Activated CD4-positive, alpha-beta T cell treated with anti-CD3 and anti-CD28 coated beads, Interleukin-2, amount 10 ng/mL, durations not matched to agents 7 days and 5 days (primary cell): ENCODE measurements around the gene CDK1. TPM values are rescaled to one million over a fixed set of nuclear protein-coding genes. Genes with fewer than 3 reads are reported as not detected.

Experiments used
- CTCF ChIA-PET: fragments of 350-600 bp; sonication (Branson Sonifier 250); formaldehyde crosslinking; loops from one replicate; lab custom pipeline; 2021; ENCODE audit warnings: antibody characterized with exemption; lab: Charles Lee
- POLR2A ChIA-PET: fragments of 350-600 bp; sonication (Branson Sonifier 250); formaldehyde crosslinking; loops from one replicate; lab custom pipeline; 2021; ENCODE audit warnings: antibody characterized with exemption; lab: Charles Lee
- DNase-seq: peaks from one replicate; pipeline ENCODE4 v3.0.0-alpha.2; 2020
- H3K27ac Mint-ChIP-seq: one replicate; pipeline ENCODE4 v1.8.0; 2021; ENCODE audit warnings: mild to moderate bottlenecking, moderate library complexity, mixed read lengths
- H3K27me3 Mint-ChIP-seq: one replicate; pipeline ENCODE4 v1.8.0; 2021; ENCODE audit warnings: mixed read lengths
- H3K36me3 Mint-ChIP-seq: one replicate; pipeline ENCODE4 v1.8.0; 2021; ENCODE audit warnings: low read depth, mixed read lengths
- H3K4me1 Mint-ChIP-seq: one replicate; pipeline ENCODE4 v1.8.0; 2021; ENCODE audit warnings: mixed read lengths
- H3K4me3 Mint-ChIP-seq: one replicate; pipeline ENCODE4 v1.8.0; 2021; ENCODE audit warnings: mild to moderate bottlenecking, moderate library complexity, mixed read lengths
- H3K9me3 Mint-ChIP-seq: one replicate; pipeline ENCODE4 v1.8.0; 2021; ENCODE audit warnings: mixed read lengths
- total RNA-seq, 2 experiments: library from RNA; stranded (reverse); gene quantifications; one replicate each; pipeline ENCODE4 v1.2.3, GENCODE V29; 2021

The CDK1 gene
- total RNA-seq, 2 experiments from 2014 or later, result 127 to 132 TPM

GRCh38 chr10:60784641-60785040, 6.4 kb downstream of the CDK1 start:
- Mint-ChIP-seq H3K27ac (peak overlapping the region; percentile 59), H3K4me1 (peaks cover 82% of the 10 kb centered on the region)
- POLR2A ChIA-PET, result interaction anchor here (0.7 kb wide), 1 partner anchor 12 kb away, joined by 3 read pairs; no protein-coding TSS in a partner anchor

GRCh38 chr10:60788544-60788943, 10.3 kb downstream of the CDK1 start:
- Mint-ChIP-seq H3K9me3 (no peaks in the 10 kb centered on the region), H3K4me3 (no peak overlapping the region), H3K27me3 (no peaks in the 10 kb centered on the region), H3K36me3 (peaks cover 90% of the 10 kb centered on the region), H3K4me1 (peaks cover 74% of the 10 kb centered on the region), H3K27ac (no peak overlapping the region)
- CTCF ChIA-PET, result no interaction called here
- POLR2A ChIA-PET, result no interaction called here
- no peak for DNase-seq

More at GRCh38 chr10:60784641-60785040, 6.4 kb downstream of the CDK1 start:
- Mint-ChIP-seq H3K27me3 (no peaks in the 10 kb centered on the region), H3K9me3 (no peaks in the 10 kb centered on the region), H3K36me3 (peaks cover 81% of the 10 kb centered on the region), H3K4me3 (no peak overlapping the region)
- CTCF ChIA-PET, result interaction anchor here (1.6 kb wide), 1 partner anchor 11 kb away, joined by 6 read pairs; no protein-coding TSS in a partner anchor
- DNase-seq, result no peak

GRCh38 chr10:60789340-60789739, 11.1 kb downstream of the CDK1 start:
- no peaks in the 10 kb centered on the region for H3K9me3 Mint-ChIP-seq
- CTCF ChIA-PET, result no interaction called here
- no peak overlapping the region for H3K27ac Mint-ChIP-seq
- H3K36me3 Mint-ChIP-seq, result peaks cover 86% of the 10 kb centered on the region
- POLR2A ChIA-PET, result no interaction called here
- DNase-seq, result no peak
- peaks cover 68% of the 10 kb centered on the region for H3K4me1 Mint-ChIP-seq
- no peaks in the 10 kb centered on the region for H3K27me3 Mint-ChIP-seq
- no peak overlapping the region for H3K4me3 Mint-ChIP-seq

GRCh38 chr10:60794953-60795352, 16.7 kb downstream of the CDK1 start:
- no peak overlapping the region for H3K4me3 Mint-ChIP-seq

DNA sequence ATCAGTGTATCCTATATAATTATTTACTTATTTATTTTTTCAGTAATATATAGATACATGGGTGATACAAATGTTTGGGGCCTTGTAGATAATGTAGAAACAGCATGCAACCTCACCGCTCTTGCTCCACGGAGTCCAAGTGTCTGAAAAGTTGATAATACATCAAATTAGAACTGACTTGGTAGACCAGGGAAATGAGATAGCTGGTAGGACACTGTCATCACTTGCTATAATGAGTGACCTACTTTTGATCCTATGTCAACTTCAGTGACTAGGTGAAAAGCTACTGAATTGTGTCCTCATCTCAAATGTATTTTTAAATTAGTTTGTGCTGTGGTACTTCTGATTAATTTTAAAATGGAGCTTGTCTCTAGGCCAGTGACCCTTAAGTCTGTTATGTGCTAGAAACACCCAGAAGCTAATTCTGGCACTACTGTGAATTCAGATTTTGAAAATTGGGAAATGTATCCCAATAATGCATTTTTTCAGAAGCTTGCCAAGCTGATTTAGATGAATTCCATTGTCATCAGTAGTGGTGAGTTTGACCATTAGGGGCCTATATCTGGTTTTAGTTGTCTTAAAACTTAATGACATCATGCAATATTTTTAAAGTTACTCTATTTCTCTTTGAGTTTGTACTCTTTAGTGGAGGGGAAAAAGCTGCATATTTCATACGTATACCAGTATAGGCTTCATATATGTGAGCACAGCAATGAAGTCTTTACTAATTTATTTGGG, 17.4 kb downstream of the CDK1 start:
- peaks cover 17% of the 10 kb centered on the region for H3K4me1 Mint-ChIP-seq
- peaks cover 68% of the 10 kb centered on the region for H3K36me3 Mint-ChIP-seq
- no peak for DNase-seq
- CTCF ChIA-PET, result interaction anchor here (1.4 kb wide), 1 partner anchor 11 kb away, joined by 6 read pairs; no protein-coding TSS in a partner anchor
- H3K9me3 Mint-ChIP-seq, result no peaks in the 10 kb centered on the region
- no peak overlapping the region for H3K4me3 Mint-ChIP-seq
- no peak overlapping the region for H3K27ac Mint-ChIP-seq
- POLR2A ChIA-PET, result no interaction called here
- no peaks in the 10 kb centered on the region for H3K27me3 Mint-ChIP-seq

More at GRCh38 chr10:60794953-60795352, 16.7 kb downstream of the CDK1 start:
- no peak overlapping the region for H3K27ac Mint-ChIP-seq
- ChIA-PET POLR2A (no interaction called here), CTCF (interaction anchor here (1.4 kb wide), 1 partner anchor 10 kb away, joined by 6 read pairs; no protein-coding TSS in a partner anchor)
- H3K27me3 Mint-ChIP-seq, result no peaks in the 10 kb centered on the region
- H3K9me3 Mint-ChIP-seq, result no peaks in the 10 kb centered on the region
- peaks cover 24% of the 10 kb centered on the region for H3K4me1 Mint-ChIP-seq
- DNase-seq, result no peak
- H3K36me3 Mint-ChIP-seq, result peaks cover 74% of the 10 kb centered on the region

- H3K36me3 Mint-ChIP-seq, result peaks cover 63% of the 10 kb centered on the region
- H3K27me3 Mint-ChIP-seq, result no peaks in the 10 kb centered on the region
- CTCF ChIA-PET, result no interaction called here
- no peaks in the 10 kb centered on the region for H3K9me3 Mint-ChIP-seq
- no peak for DNase-seq
- H3K4me1 Mint-ChIP-seq, result peaks cover 10% of the 10 kb centered on the region
- no peak overlapping the region for H3K27ac Mint-ChIP-seq
- POLR2A ChIA-PET, result interaction anchor here (0.5 kb wide), 1 partner anchor 11 kb away, joined by 3 read pairs; no protein-coding TSS in a partner anchor
- no peak overlapping the region for H3K4me3 Mint-ChIP-seq
Observed at GRCh38 chr10:60796481-60796880, 18.2 kb downstream of the CDK1 start.

DNA sequence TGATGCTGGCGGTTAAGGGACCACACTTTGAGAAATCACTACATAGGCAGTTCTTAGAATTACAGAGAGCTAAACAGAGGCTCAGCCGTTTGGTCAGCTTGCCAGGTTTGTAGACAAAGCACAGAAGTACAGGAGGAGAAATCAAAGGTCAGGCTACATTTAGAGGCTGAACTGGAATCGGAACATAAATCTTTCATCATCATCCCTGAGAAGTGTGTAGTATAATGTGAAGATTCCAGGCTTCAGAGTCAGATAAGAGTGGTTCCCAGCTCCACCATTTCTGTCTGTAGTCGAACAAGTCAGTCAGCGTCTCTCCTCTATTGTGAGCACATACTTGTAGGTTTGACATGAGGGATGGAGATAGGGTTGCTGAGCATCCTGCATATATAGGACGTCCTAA, 18.9 kb downstream of the CDK1 start:
- ChIA-PET CTCF (no interaction called here), POLR2A (interaction anchor here (0.6 kb wide), 1 partner anchor 958 kb away, joined by 3 read pairs; no protein-coding TSS in a partner anchor)
- no peak for DNase-seq
- Mint-ChIP-seq H3K27me3 (no peaks in the 10 kb centered on the region), H3K4me3 (no peak overlapping the region), H3K36me3 (peaks cover 57% of the 10 kb centered on the region), H3K9me3 (no peaks in the 10 kb centered on the region), H3K27ac (no peak overlapping the region), H3K4me1 (peaks cover 9% of the 10 kb centered on the region)

DNA sequence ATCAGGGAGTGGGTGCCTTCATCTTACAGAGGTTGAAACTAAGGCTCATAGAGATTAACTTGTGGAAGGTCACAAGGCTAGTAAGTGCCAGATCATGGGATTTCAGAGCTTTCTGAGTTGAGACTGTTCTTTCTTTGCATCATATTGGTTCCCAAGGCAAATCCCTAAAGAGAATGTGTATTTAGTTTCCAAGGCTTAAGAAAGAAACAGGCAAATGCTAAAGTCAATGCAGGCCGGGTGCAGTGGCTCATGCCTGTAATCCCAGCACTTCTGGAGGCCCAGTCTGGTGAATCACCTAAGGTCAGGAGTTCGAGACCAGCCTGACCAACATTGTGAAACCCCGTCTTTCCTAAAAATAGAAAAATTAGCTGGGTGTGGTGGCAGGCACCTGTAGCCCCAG, 19.8 kb downstream of the CDK1 start:
- Mint-ChIP-seq H3K4me3 (no peak overlapping the region), H3K4me1 (peaks cover 7% of the 10 kb centered on the region), H3K36me3 (peaks cover 49% of the 10 kb centered on the region), H3K27me3 (no peaks in the 10 kb centered on the region), H3K27ac (no peak overlapping the region), H3K9me3 (no peaks in the 10 kb centered on the region)
- no peak for DNase-seq
- ChIA-PET CTCF (no interaction called here), POLR2A (interaction anchor here (0.6 kb wide), 1 partner anchor 959 kb away, joined by 3 read pairs; no protein-coding TSS in a partner anchor)

- H3K36me3 Mint-ChIP-seq, result peaks cover 45% of the 10 kb centered on the region
- POLR2A ChIA-PET, result interaction anchor here (0.7 kb wide), 1 partner anchor 20 kb away, joined by 3 read pairs; the partner anchor contains the start of gene CDK1
- DNase-seq, result no peak
- H3K4me1 Mint-ChIP-seq, result peaks cover 7% of the 10 kb centered on the region
- no peak overlapping the region for H3K4me3 Mint-ChIP-seq
- no peaks in the 10 kb centered on the region for H3K27me3 Mint-ChIP-seq
- H3K27ac Mint-ChIP-seq, result no peak overlapping the region
- CTCF ChIA-PET, result no interaction called here
- H3K9me3 Mint-ChIP-seq, result no peaks in the 10 kb centered on the region
Observed at GRCh38 chr10:60798870-60799269, 20.6 kb downstream of the CDK1 start.

DNA sequence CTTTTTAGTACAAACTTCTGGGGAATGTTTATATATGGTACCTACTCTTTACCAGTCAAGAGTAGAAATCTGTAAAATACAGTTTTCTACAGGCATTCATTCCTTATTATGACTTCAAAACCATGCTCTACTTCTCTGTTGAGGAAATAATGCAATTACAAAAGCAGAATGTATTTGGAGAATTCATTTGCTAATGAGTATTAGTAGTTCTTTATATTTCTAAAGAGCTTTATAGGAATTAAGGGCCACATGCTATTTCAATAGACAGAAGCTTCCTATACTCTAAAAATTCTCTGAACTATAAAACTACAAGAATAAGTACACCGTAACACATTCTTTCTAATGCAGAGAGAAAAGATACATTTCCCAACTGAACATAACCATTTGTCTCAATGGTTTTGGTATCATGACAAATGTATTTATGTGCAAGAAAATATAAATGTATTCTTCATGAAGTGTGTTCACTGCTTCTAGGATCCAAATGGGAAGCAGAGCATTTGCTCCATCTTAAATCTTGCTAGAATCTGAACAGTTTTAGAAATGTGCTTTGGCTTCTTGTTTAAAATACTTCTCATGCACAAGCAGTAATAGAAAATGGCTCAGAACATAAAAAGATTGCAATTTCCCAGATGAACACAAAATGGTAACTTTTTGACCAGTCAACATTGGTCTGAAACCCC, 21.8 kb downstream of the CDK1 start:
- H3K4me1 Mint-ChIP-seq, result peaks cover 4% of the 10 kb centered on the region
- no peak overlapping the region for H3K27ac Mint-ChIP-seq
- ChIA-PET CTCF (no interaction called here), POLR2A (no interaction called here)
- peaks cover 44% of the 10 kb centered on the region for H3K36me3 Mint-ChIP-seq
- no peak overlapping the region for H3K4me3 Mint-ChIP-seq
- no peak for DNase-seq
- H3K9me3 Mint-ChIP-seq, result no peaks in the 10 kb centered on the region
- H3K27me3 Mint-ChIP-seq, result no peaks in the 10 kb centered on the region

- H3K27ac Mint-ChIP-seq, result no peak overlapping the region
- ChIA-PET CTCF (no interaction called here), POLR2A (no interaction called here)
- H3K27me3 Mint-ChIP-seq, result no peaks in the 10 kb centered on the region
- no peak for DNase-seq
- no peak overlapping the region for H3K4me3 Mint-ChIP-seq
- H3K36me3 Mint-ChIP-seq, result peaks cover 38% of the 10 kb centered on the region
- peaks cover 4% of the 10 kb centered on the region for H3K4me1 Mint-ChIP-seq
- no peaks in the 10 kb centered on the region for H3K9me3 Mint-ChIP-seq
Observed at GRCh38 chr10:60800918-60801317, 22.6 kb downstream of the CDK1 start.

- Mint-ChIP-seq H3K36me3 (peaks cover 36% of the 10 kb centered on the region), H3K27me3 (no peaks in the 10 kb centered on the region), H3K27ac (no peak overlapping the region), H3K9me3 (no peaks in the 10 kb centered on the region), H3K4me3 (no peak overlapping the region), H3K4me1 (peaks cover 1% of the 10 kb centered on the region)
- CTCF ChIA-PET, result no interaction called here
- POLR2A ChIA-PET, result no interaction called here
- DNase-seq, result no peak
Observed at GRCh38 chr10:60801522-60801921, 23.2 kb downstream of the CDK1 start.

DNA sequence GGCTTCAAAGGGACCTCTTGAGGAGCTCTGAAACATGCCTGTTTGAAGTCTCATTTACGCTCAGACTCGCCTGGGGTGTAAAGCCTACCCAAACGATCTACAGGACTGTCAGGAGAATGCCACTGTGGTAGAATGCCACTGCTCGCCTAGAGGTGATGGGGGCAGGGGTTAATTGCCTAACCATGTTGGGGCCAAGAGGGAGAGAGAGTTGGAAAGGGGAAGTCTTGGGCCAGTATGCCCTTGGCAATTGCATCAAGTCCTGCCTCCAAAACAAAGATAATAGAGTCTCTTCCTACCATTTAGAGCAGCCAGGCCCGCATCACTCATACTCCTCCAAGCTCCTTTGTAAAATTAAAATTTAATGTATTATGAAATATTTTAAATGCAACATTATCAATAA, 25.2 kb downstream of the CDK1 start:
- Mint-ChIP-seq H3K9me3 (no peaks in the 10 kb centered on the region), H3K27me3 (no peaks in the 10 kb centered on the region), H3K4me3 (no peak overlapping the region), H3K36me3 (peaks cover 20% of the 10 kb centered on the region), H3K27ac (no peak overlapping the region), H3K4me1 (no peaks in the 10 kb centered on the region)
- DNase-seq, result no peak
- ChIA-PET POLR2A (no interaction called here), CTCF (no interaction called here)
